ENCODE measurements around the gene LOXHD1. TPM values are rescaled to one million over a fixed set of nuclear protein-coding genes. Genes with fewer than 3 reads are reported as not detected.
A peak's percentile ranks its signal among the peaks of the same experiment; 100 is the strongest.

Gene LOXHD1
- total RNA-seq, 1 experiment from 2014 or later = not detected

GRCh38 chr18:46502444-46502843 lies 154.6 kb downstream of the LOXHD1 start:
- no peak overlapping the region for H3K4me3 Mint-ChIP-seq (ENCODE audit: unreplicated experiment)
- H3K4me1 Mint-ChIP-seq (ENCODE audit: low read depth, unreplicated experiment) = no peaks in the 10 kb centered on the region
- H3K36me3 ChIP-seq (ENCODE audit: control insufficient read depth, insufficient read depth, low read length) = no peaks in the 10 kb centered on the region
- no peaks in the 10 kb centered on the region for H3K36me3 Mint-ChIP-seq (ENCODE audit: insufficient read depth, unreplicated experiment)
- no peaks in the 10 kb centered on the region for H3K4me1 ChIP-seq
- H3K9me3 Mint-ChIP-seq (ENCODE audit: unreplicated experiment) = no peaks in the 10 kb centered on the region
- no peaks in the 10 kb centered on the region for H3K27me3 Mint-ChIP-seq (ENCODE audit: insufficient read depth, unreplicated experiment)
- H3K4me3 ChIP-seq (ENCODE audit: low read depth, low read length) = no peak overlapping the region
- TF ChIP-seq, protein P1, sequence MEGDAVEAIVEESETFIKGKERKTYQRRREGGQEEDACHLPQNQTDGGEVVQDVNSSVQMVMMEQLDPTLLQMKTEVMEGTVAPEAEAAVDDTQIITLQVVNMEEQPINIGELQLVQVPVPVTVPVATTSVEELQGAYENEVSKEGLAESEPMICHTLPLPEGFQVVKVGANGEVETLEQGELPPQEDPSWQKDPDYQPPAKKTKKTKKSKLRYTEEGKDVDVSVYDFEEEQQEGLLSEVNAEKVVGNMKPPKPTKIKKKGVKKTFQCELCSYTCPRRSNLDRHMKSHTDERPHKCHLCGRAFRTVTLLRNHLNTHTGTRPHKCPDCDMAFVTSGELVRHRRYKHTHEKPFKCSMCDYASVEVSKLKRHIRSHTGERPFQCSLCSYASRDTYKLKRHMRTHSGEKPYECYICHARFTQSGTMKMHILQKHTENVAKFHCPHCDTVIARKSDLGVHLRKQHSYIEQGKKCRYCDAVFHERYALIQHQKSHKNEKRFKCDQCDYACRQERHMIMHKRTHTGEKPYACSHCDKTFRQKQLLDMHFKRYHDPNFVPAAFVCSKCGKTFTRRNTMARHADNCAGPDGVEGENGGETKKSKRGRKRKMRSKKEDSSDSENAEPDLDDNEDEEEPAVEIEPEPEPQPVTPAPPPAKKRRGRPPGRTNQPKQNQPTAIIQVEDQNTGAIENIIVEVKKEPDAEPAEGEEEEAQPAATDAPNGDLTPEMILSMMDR (IDR thresholded peaks at IDR 0.05; ENCODE audit: insufficient read depth in 1 of 2, low read depth in 1 of 2, low read length in 1 of 2, severe bottlenecking in 1 of 2, unreplicated experiment in 1 of 2) = no peak
- peak in 1 of 2 experiments; percentile 21 for DNase-seq
- no peaks in the 10 kb centered on the region for H3K9me3 ChIP-seq
- intact Hi-C loops (cut with micrococcal nuclease; ENCODE audit: unreplicated experiment) = no loop called here
- H3K27ac Mint-ChIP-seq (ENCODE audit: unreplicated experiment) = no peak overlapping the region
- ChIA-PET CTCF (no interaction called here), POLR2A (no interaction called here)
- no peaks in the 10 kb centered on the region for H3K27me3 ChIP-seq (replicated peaks; ENCODE audit: control insufficient read depth, insufficient read depth, low read length)
- no TSS peak for BruUV-seq (replicated peaks)

DNA sequence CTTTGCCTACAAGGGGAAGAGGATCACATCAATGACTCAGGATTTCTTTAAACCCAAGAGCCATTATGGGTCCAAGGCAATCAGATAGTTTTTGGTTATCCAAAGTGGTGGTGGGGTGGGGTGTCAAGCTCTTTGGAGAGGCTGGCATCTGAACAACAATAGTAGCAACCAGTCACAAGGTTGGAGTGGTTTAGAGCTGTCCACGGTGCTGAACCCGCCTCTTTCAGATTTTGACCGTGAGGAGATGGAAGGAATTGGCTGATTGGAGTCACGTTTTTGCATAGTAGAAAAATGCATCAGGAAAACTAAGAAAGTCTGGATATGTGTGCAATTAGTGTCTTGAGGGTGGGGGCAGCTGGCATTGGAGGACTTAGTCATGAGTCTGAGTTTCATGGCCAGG lies 159.9 kb downstream of the LOXHD1 start:
- Histone ChIP-seq H3K27me3 (replicated peaks; ENCODE audit: control insufficient read depth, insufficient read depth, low read length) (no peaks in the 10 kb centered on the region), H3K4me3 (ENCODE audit: low read depth, low read length) (no peak overlapping the region), H3K4me1 (no peaks in the 10 kb centered on the region), H3K36me3 (ENCODE audit: control insufficient read depth, insufficient read depth, low read length) (no peaks in the 10 kb centered on the region), H3K9me3 (no peaks in the 10 kb centered on the region)
- ChIA-PET CTCF (no interaction called here), POLR2A (no interaction called here)
- peaks cover 4% of the 10 kb centered on the region for H3K27me3 Mint-ChIP-seq (ENCODE audit: insufficient read depth, unreplicated experiment)
- peak in 1 of 2 experiments; percentile 40 for DNase-seq
- H3K9me3 Mint-ChIP-seq (ENCODE audit: unreplicated experiment) = no peaks in the 10 kb centered on the region
- no peaks in the 10 kb centered on the region for H3K4me1 Mint-ChIP-seq (ENCODE audit: low read depth, unreplicated experiment)
- TF ChIP-seq, protein P1 (IDR thresholded peaks at IDR 0.05; ENCODE audit: insufficient read depth in 1 of 2, low read depth in 1 of 2, low read length in 1 of 2, severe bottlenecking in 1 of 2, unreplicated experiment in 1 of 2) = no peak
- H3K36me3 Mint-ChIP-seq (ENCODE audit: insufficient read depth, unreplicated experiment) = no peaks in the 10 kb centered on the region
- H3K27ac Mint-ChIP-seq (ENCODE audit: unreplicated experiment) = no peak overlapping the region
- intact Hi-C loops (cut with micrococcal nuclease; ENCODE audit: unreplicated experiment) = no loop called here
- H3K4me3 Mint-ChIP-seq (ENCODE audit: unreplicated experiment) = no peak overlapping the region
- no TSS peak for BruUV-seq (replicated peaks)

GRCh38 chr18:46488471-46489213 lies 168.4 kb downstream of the LOXHD1 start:
- Histone ChIP-seq H3K9me3 (no peaks in the 10 kb centered on the region), H3K36me3 (ENCODE audit: control insufficient read depth, insufficient read depth, low read length) (no peaks in the 10 kb centered on the region), H3K4me1 (no peaks in the 10 kb centered on the region), H3K27me3 (replicated peaks; ENCODE audit: control insufficient read depth, insufficient read depth, low read length) (no peaks in the 10 kb centered on the region), H3K4me3 (ENCODE audit: low read depth, low read length) (no peak overlapping the region)
- Mint-ChIP-seq H3K4me1 (ENCODE audit: low read depth, unreplicated experiment) (no peaks in the 10 kb centered on the region), H3K4me3 (ENCODE audit: unreplicated experiment) (no peak overlapping the region), H3K27ac (ENCODE audit: unreplicated experiment) (no peak overlapping the region), H3K27me3 (ENCODE audit: insufficient read depth, unreplicated experiment) (peaks cover 10% of the 10 kb centered on the region), H3K9me3 (ENCODE audit: unreplicated experiment) (no peaks in the 10 kb centered on the region), H3K36me3 (ENCODE audit: insufficient read depth, unreplicated experiment) (no peaks in the 10 kb centered on the region)
- POLR2A ChIA-PET = no interaction called here
- intact Hi-C loops (cut with micrococcal nuclease; ENCODE audit: unreplicated experiment) = no loop called here
- CTCF ChIA-PET = no interaction called here
- DNase-seq = no peak
- TF ChIP-seq, protein P1 (IDR thresholded peaks at IDR 0.05; ENCODE audit: insufficient read depth in 1 of 2, low read depth in 1 of 2, low read length in 1 of 2, severe bottlenecking in 1 of 2, unreplicated experiment in 1 of 2) = no peak
- no TSS peak for BruUV-seq (replicated peaks)

Measured in Caco-2 (cell line).